ENCODE measurements around the gene NPFFR1. TPM values are rescaled to one million over a fixed set of nuclear protein-coding genes. Genes with fewer than 3 reads are reported as not detected.

The NPFFR1 gene
- total and polyA plus RNA-seq, 2 experiments from 2014 or later = 0.03 to 0.05 TPM

DNA sequence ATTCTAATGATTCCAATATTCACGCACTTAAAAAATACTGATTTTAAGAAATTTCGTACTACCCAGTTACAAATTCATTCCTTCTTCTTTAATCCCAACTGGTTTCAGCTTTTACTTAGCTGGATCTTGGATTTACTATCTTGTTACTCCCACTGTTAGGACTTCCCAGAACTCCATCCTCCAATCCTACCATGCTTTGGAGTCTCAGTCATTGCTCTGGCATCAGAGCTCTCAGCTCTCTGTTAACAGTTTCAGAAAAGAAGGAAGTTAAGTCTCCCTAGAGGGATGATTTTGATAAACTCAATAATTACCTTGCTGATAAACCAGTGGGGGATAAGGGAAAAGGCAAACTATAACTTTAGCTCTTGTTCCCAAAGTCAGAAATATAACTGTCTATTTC, 60.1 kb downstream of the NPFFR1 start:
- Histone ChIP-seq H3K4me2 (no peak overlapping the region), H3K4me1 (ENCODE audit: insufficient read depth) (no peaks in the 10 kb centered on the region), H3K36me3 (ENCODE audit: insufficient read depth) (no peaks in the 10 kb centered on the region), H3K4me3 (no peak overlapping the region), H3K27ac (ENCODE audit: low read depth) (no peak overlapping the region), H3F3A (replicated peaks; ENCODE audit: low read depth) (0 out of 2 replicates have a peak, but pooled peaks cover 2% of the 10 kb centered on the region), H3K27me3 (ENCODE audit: insufficient read depth) (no peaks in the 10 kb centered on the region), H4K20me1 (replicated peaks; ENCODE audit: insufficient read depth) (peaks cover 15% of the 10 kb centered on the region), H3K79me2 (replicated peaks; ENCODE audit: insufficient read depth) (peaks cover 37% of the 10 kb centered on the region), H2AFZ (no peak overlapping the region), H3K9me2 (ENCODE audit: insufficient read depth) (no peaks in the 10 kb centered on the region)
- DNase-seq (ENCODE audit: low spot score) (no peak), ATAC-seq (no peak)
- peaks cover 6% of the 10 kb centered on the region; the same call in 1 of the 3 replicates for H3K36me3 Mint-ChIP-seq (ENCODE audit: low read depth)
- no peak overlapping the region for H3K27ac Mint-ChIP-seq
- TF ChIP-seq, protein P1, sequence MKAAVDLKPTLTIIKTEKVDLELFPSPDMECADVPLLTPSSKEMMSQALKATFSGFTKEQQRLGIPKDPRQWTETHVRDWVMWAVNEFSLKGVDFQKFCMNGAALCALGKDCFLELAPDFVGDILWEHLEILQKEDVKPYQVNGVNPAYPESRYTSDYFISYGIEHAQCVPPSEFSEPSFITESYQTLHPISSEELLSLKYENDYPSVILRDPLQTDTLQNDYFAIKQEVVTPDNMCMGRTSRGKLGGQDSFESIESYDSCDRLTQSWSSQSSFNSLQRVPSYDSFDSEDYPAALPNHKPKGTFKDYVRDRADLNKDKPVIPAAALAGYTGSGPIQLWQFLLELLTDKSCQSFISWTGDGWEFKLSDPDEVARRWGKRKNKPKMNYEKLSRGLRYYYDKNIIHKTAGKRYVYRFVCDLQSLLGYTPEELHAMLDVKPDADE (IDR thresholded peaks at IDR 0.05) = no peak
- TF ChIP-seq, protein P2, sequence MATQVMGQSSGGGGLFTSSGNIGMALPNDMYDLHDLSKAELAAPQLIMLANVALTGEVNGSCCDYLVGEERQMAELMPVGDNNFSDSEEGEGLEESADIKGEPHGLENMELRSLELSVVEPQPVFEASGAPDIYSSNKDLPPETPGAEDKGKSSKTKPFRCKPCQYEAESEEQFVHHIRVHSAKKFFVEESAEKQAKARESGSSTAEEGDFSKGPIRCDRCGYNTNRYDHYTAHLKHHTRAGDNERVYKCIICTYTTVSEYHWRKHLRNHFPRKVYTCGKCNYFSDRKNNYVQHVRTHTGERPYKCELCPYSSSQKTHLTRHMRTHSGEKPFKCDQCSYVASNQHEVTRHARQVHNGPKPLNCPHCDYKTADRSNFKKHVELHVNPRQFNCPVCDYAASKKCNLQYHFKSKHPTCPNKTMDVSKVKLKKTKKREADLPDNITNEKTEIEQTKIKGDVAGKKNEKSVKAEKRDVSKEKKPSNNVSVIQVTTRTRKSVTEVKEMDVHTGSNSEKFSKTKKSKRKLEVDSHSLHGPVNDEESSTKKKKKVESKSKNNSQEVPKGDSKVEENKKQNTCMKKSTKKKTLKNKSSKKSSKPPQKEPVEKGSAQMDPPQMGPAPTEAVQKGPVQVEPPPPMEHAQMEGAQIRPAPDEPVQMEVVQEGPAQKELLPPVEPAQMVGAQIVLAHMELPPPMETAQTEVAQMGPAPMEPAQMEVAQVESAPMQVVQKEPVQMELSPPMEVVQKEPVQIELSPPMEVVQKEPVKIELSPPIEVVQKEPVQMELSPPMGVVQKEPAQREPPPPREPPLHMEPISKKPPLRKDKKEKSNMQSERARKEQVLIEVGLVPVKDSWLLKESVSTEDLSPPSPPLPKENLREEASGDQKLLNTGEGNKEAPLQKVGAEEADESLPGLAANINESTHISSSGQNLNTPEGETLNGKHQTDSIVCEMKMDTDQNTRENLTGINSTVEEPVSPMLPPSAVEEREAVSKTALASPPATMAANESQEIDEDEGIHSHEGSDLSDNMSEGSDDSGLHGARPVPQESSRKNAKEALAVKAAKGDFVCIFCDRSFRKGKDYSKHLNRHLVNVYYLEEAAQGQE (IDR thresholded peaks at IDR 0.05; ENCODE audit: unreplicated experiment) = no peak
- TF ChIP-seq EZH2 (IDR thresholded peaks at IDR 0.05; ENCODE audit: low read depth, unreplicated experiment) = no peak
- TF ChIP-seq NANOG (IDR thresholded peaks at IDR 0.05; ENCODE audit: borderline replicate concordance) = no peak
- TF ChIP-seq ZNF114 (CRISPR knock-in tag; IDR thresholded peaks at IDR 0.05) = no peak
- no peak for TF ChIP-seq ZNF331 (CRISPR knock-in tag; IDR thresholded peaks at IDR 0.05; ENCODE audit: low read depth)
- no peak for TF ChIP-seq JUNB (IDR thresholded peaks at IDR 0.05; ENCODE audit: unreplicated experiment)
- TF ChIP-seq EZH2phosphoT487 (IDR thresholded peaks at IDR 0.05; ENCODE audit: unreplicated experiment) = no peak
- TF ChIP-seq, protein P3, sequence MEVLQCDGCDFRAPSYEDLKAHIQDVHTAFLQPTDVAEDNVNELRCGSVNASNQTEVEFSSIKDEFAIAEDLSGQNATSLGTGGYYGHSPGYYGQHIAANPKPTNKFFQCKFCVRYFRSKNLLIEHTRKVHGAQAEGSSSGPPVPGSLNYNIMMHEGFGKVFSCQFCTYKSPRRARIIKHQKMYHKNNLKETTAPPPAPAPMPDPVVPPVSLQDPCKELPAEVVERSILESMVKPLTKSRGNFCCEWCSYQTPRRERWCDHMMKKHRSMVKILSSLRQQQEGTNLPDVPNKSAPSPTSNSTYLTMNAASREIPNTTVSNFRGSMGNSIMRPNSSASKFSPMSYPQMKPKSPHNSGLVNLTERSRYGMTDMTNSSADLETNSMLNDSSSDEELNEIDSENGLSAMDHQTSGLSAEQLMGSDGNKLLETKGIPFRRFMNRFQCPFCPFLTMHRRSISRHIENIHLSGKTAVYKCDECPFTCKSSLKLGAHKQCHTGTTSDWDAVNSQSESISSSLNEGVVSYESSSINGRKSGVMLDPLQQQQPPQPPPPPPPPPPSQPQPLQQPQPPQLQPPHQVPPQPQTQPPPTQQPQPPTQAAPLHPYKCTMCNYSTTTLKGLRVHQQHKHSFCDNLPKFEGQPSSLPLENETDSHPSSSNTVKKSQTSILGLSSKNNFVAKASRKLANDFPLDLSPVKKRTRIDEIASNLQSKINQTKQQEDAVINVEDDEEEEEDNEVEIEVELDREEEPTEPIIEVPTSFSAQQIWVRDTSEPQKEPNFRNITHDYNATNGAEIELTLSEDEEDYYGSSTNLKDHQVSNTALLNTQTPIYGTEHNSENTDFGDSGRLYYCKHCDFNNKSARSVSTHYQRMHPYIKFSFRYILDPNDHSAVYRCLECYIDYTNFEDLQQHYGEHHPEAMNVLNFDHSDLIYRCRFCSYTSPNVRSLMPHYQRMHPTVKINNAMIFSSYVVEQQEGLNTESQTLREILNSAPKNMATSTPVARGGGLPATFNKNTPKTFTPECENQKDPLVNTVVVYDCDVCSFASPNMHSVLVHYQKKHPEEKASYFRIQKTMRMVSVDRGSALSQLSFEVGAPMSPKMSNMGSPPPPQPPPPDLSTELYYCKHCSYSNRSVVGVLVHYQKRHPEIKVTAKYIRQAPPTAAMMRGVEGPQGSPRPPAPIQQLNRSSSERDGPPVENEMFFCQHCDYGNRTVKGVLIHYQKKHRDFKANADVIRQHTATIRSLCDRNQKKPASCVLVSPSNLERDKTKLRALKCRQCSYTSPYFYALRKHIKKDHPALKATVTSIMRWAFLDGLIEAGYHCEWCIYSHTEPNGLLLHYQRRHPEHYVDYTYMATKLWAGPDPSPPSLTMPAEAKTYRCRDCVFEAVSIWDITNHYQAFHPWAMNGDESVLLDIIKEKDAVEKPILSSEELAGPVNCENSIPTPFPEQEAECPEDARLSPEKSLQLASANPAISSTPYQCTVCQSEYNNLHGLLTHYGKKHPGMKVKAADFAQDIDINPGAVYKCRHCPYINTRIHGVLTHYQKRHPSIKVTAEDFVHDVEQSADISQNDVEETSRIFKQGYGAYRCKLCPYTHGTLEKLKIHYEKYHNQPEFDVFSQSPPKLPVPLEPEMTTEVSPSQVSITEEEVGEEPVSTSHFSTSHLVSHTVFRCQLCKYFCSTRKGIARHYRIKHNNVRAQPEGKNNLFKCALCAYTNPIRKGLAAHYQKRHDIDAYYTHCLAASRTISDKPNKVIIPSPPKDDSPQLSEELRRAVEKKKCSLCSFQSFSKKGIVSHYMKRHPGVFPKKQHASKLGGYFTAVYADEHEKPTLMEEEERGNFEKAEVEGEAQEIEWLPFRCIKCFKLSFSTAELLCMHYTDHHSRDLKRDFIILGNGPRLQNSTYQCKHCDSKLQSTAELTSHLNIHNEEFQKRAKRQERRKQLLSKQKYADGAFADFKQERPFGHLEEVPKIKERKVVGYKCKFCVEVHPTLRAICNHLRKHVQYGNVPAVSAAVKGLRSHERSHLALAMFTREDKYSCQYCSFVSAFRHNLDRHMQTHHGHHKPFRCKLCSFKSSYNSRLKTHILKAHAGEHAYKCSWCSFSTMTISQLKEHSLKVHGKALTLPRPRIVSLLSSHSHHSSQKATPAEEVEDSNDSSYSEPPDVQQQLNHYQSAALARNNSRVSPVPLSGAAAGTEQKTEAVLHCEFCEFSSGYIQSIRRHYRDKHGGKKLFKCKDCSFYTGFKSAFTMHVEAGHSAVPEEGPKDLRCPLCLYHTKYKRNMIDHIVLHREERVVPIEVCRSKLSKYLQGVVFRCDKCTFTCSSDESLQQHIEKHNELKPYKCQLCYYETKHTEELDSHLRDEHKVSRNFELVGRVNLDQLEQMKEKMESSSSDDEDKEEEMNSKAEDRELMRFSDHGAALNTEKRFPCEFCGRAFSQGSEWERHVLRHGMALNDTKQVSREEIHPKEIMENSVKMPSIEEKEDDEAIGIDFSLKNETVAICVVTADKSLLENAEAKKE (CRISPR knock-in tag; IDR thresholded peaks at IDR 0.05) = no peak
- TF ChIP-seq, protein P4, sequence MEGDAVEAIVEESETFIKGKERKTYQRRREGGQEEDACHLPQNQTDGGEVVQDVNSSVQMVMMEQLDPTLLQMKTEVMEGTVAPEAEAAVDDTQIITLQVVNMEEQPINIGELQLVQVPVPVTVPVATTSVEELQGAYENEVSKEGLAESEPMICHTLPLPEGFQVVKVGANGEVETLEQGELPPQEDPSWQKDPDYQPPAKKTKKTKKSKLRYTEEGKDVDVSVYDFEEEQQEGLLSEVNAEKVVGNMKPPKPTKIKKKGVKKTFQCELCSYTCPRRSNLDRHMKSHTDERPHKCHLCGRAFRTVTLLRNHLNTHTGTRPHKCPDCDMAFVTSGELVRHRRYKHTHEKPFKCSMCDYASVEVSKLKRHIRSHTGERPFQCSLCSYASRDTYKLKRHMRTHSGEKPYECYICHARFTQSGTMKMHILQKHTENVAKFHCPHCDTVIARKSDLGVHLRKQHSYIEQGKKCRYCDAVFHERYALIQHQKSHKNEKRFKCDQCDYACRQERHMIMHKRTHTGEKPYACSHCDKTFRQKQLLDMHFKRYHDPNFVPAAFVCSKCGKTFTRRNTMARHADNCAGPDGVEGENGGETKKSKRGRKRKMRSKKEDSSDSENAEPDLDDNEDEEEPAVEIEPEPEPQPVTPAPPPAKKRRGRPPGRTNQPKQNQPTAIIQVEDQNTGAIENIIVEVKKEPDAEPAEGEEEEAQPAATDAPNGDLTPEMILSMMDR (conservative IDR thresholded peaks at IDR 0.05; ENCODE audit: low read depth in 2 of 2) = no peak
- H3K4me3 Mint-ChIP-seq = no peak overlapping the region
- H3K4me1 Mint-ChIP-seq = 0 out of 3 replicates have a peak, but pooled peaks cover 2% of the 10 kb centered on the region
- peaks cover 2% of the 10 kb centered on the region for H3K27me3 Mint-ChIP-seq (ENCODE audit: insufficient read depth, low read depth, poor library complexity)
- no peaks in the 10 kb centered on the region for H3K9me3 Mint-ChIP-seq
